Measurements from ENCODE around the gene FAM177B. TPM values are rescaled to one million over a fixed set of nuclear protein-coding genes. Genes with fewer than 3 reads are reported as not detected.

Gene FAM177B
- total and polyA plus RNA-seq, 2 donors (not counting 1 experiment from before 2014, with no cell fraction given): not detected

DNA sequence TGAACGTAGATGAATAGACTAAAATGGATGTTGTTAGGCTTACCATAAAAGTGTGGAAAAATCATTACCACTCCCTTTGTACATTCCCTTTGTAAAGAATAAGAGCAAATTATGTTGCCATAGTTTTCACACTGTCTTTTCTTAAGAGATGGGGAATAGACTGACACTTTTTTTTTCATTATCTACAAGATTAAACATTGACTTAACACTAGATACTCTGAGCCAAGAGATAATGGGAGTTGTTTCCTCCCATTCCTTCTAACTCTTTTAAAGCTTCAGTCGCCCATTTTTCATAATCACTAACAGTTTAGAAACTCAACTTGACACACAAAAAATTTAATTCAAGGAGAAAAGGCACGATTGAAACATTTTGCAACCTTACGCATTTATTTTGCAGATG lies 34.8 kb upstream of the FAM177B start:
- Histone ChIP-seq H3K79me2 (ENCODE audit: control insufficient read depth, insufficient read depth, low read length) (peaks cover 41% of the 10 kb centered on the region), H3K4me1 (ENCODE audit: control insufficient read depth, extremely low read depth, insufficient read depth, low read length) (no peaks in the 10 kb centered on the region), H3K9me3 (ENCODE audit: control insufficient read depth, insufficient read depth, low read depth, low read length) (no peaks in the 10 kb centered on the region), H3K36me3 (ENCODE audit: control insufficient read depth, insufficient read depth, low read length) (no peaks in the 10 kb centered on the region), H3K4me2 (ENCODE audit: extremely low read depth, insufficient read depth, low read length) (no peak overlapping the region), H3K4me3 (replicated peaks in 1 of 4; ENCODE audit: control extremely low read depth in 1 of 4, insufficient read depth in 1 of 4, low read depth in 3 of 4, low read length in 4 of 4) (no peak overlapping the region), H3K27me3 (ENCODE audit: control insufficient read depth, insufficient read depth, low read length) (no peaks in the 10 kb centered on the region), H3K9ac (ENCODE audit: insufficient read depth, low read length) (no peak overlapping the region), H4K20me1 (ENCODE audit: control insufficient read depth, extremely low read depth, insufficient read depth, low read length) (no peaks in the 10 kb centered on the region), H3K27ac (ENCODE audit: insufficient read depth, low read length) (no peak overlapping the region), H2AFZ (ENCODE audit: low read length) (no peak overlapping the region)
- TF ChIP-seq CTCF (conservative IDR thresholded peaks at IDR 0.05 in 1 of 2, IDR thresholded peaks at IDR 0.05 in 1 of 2; ENCODE audit: low read depth in 1 of 2, low read length in 2 of 2) (no peak), EZH2 (IDR thresholded peaks at IDR 0.05; ENCODE audit: low read length, missing control alignments) (no peak)
- no peak for DNase-seq (ENCODE audit: low read depth in 2 of 2)

DNA sequence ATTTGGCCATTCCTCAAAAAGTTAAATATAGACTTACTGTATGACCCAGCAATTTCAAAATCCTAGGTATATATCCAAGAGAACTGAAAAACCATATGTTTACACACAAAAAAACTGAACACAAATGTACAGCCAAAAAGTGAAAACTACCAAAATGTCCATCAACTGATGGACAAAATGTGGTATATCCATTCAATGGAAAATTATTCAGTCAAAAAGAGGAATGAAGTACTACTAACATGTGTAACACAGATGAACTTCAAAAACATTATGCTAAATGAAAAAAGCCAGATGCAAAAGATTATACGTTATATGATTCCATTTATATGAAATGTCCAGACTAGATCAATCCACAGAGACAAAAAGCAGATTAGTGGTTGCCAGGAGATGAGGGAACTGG lies 32.7 kb upstream of the FAM177B start:
- Histone ChIP-seq H3K36me3 (ENCODE audit: control insufficient read depth, insufficient read depth, low read length) (no peaks in the 10 kb centered on the region), H3K27ac (ENCODE audit: insufficient read depth, low read length) (no peak overlapping the region), H3K4me3 (replicated peaks in 1 of 4; ENCODE audit: control extremely low read depth in 1 of 4, insufficient read depth in 1 of 4, low read depth in 3 of 4, low read length in 4 of 4) (no peak overlapping the region), H3K9me3 (ENCODE audit: control insufficient read depth, insufficient read depth, low read depth, low read length) (no peaks in the 10 kb centered on the region), H4K20me1 (ENCODE audit: control insufficient read depth, extremely low read depth, insufficient read depth, low read length) (no peaks in the 10 kb centered on the region), H3K4me1 (ENCODE audit: control insufficient read depth, extremely low read depth, insufficient read depth, low read length) (no peaks in the 10 kb centered on the region), H2AFZ (ENCODE audit: low read length) (no peak overlapping the region), H3K9ac (ENCODE audit: insufficient read depth, low read length) (no peak overlapping the region), H3K4me2 (ENCODE audit: extremely low read depth, insufficient read depth, low read length) (no peak overlapping the region), H3K79me2 (ENCODE audit: control insufficient read depth, insufficient read depth, low read length) (peaks cover 58% of the 10 kb centered on the region), H3K27me3 (ENCODE audit: control insufficient read depth, insufficient read depth, low read length) (no peaks in the 10 kb centered on the region)
- no peak for TF ChIP-seq EZH2 (IDR thresholded peaks at IDR 0.05; ENCODE audit: low read length, missing control alignments)
- no peak for TF ChIP-seq CTCF (conservative IDR thresholded peaks at IDR 0.05 in 1 of 2, IDR thresholded peaks at IDR 0.05 in 1 of 2; ENCODE audit: low read depth in 1 of 2, low read length in 2 of 2)
- DNase-seq (ENCODE audit: low read depth in 2 of 2): no peak

DNA sequence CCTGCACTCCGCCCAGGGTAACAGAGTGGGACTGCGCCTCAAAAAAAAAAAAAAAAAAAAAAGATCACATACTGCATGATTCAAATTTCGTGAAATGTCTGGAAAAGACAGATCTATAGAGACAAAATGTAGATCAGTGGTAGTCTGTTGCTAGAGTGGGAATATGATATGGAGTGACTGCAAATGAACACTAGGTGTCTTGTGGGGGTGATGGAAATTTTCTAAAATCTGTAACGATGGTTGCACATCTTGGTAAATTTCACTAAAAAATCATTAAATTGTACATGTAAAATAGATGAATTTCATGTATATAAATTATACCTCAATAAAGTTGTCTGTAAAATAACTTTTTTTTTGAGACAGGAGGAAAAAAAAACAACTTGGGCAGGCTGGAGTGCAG lies 30.2 kb upstream of the FAM177B start:
- Histone ChIP-seq H3K27ac (ENCODE audit: insufficient read depth, low read length) (no peak overlapping the region), H3K4me2 (ENCODE audit: extremely low read depth, insufficient read depth, low read length) (no peak overlapping the region), H3K9ac (ENCODE audit: insufficient read depth, low read length) (no peak overlapping the region), H3K79me2 (ENCODE audit: control insufficient read depth, insufficient read depth, low read length) (peaks cover 80% of the 10 kb centered on the region), H4K20me1 (ENCODE audit: control insufficient read depth, extremely low read depth, insufficient read depth, low read length) (no peaks in the 10 kb centered on the region), H3K9me3 (ENCODE audit: control insufficient read depth, insufficient read depth, low read depth, low read length) (no peaks in the 10 kb centered on the region), H3K27me3 (ENCODE audit: control insufficient read depth, insufficient read depth, low read length) (no peaks in the 10 kb centered on the region), H3K4me1 (ENCODE audit: control insufficient read depth, extremely low read depth, insufficient read depth, low read length) (peaks cover 3% of the 10 kb centered on the region), H3K4me3 (replicated peaks in 1 of 4; ENCODE audit: control extremely low read depth in 1 of 4, insufficient read depth in 1 of 4, low read depth in 3 of 4, low read length in 4 of 4) (no peak overlapping the region), H3K36me3 (ENCODE audit: control insufficient read depth, insufficient read depth, low read length) (no peaks in the 10 kb centered on the region), H2AFZ (ENCODE audit: low read length) (no peak overlapping the region)
- no peak for DNase-seq (ENCODE audit: low read depth in 2 of 2)
- no peak for TF ChIP-seq EZH2 (IDR thresholded peaks at IDR 0.05; ENCODE audit: low read length, missing control alignments)
- no peak for TF ChIP-seq CTCF (conservative IDR thresholded peaks at IDR 0.05 in 1 of 2, IDR thresholded peaks at IDR 0.05 in 1 of 2; ENCODE audit: low read depth in 1 of 2, low read length in 2 of 2)

All from fibroblast of lung (primary cell).